Activated CD4-positive, alpha-beta T cell treated with anti-CD3 and anti-CD28 coated beads for 36 hours (primary cell): ENCODE results near the gene AXL. TPM values are rescaled to one million over a fixed set of nuclear protein-coding genes. Genes with fewer than 3 reads are reported as not detected.
"Not testable (repeated sequence)": the region's sequence is repeated elsewhere in the genome, so short reads cannot be mapped to it uniquely, and the experiment has no call there.

Source experiments
- ATAC-seq: fragments of 200-7000 bp; cut with Tn5 transposase; one replicate; pipeline ENCODE4 v1.10.0; 2021; ENCODE audit warnings: mild to moderate bottlenecking, moderate library complexity
- CTCF ChIA-PET: fragments of 350-600 bp; sonication (Branson Sonifier 250); formaldehyde crosslinking; loops from one replicate; lab custom pipeline; 2021; ENCODE audit warnings: antibody characterized with exemption; lab: Charles Lee
- POLR2A ChIA-PET: fragments of 350-600 bp; sonication (Branson Sonifier 250); formaldehyde crosslinking; loops from one replicate; lab custom pipeline; 2021; ENCODE audit warnings: antibody characterized with exemption, inconsistent platforms; lab: Charles Lee
- DNase-seq: peaks from one replicate; pipeline ENCODE4 v3.0.0-alpha.2; 2020
- H3K27ac Mint-ChIP-seq: one replicate; pipeline ENCODE4 v1.8.0; 2021; ENCODE audit warnings: mixed read lengths
- H3K27me3 Mint-ChIP-seq: one replicate; pipeline ENCODE4 v1.8.0; 2021; ENCODE audit warnings: mixed read lengths
- H3K36me3 Mint-ChIP-seq: one replicate; pipeline ENCODE4 v1.8.0; 2021; ENCODE audit warnings: low read depth, mixed read lengths
- H3K4me1 Mint-ChIP-seq: one replicate; pipeline ENCODE4 v1.8.0; 2021; ENCODE audit warnings: mixed read lengths
- H3K4me3 Mint-ChIP-seq: one replicate; pipeline ENCODE4 v1.8.0; 2021; ENCODE audit warnings: mild to moderate bottlenecking, moderate library complexity, mixed read lengths
- H3K9me3 Mint-ChIP-seq: one replicate; pipeline ENCODE4 v1.8.0; 2021; ENCODE audit warnings: low read depth, mixed read lengths
- intact Hi-C, 2 experiments: fragments of 100-400 bp; cut with DNase I in 1 of 2; cut with micrococcal nuclease in 1 of 2; formaldehyde crosslinking; loops; one replicate each; pipeline versions ENCODE4 v1.14.2 to v1.15.1; 2022 to 2024; cut with DNase I, micrococcal nuclease
- total RNA-seq, 2 experiments: library from RNA; stranded (reverse); gene quantifications; one replicate each; pipeline ENCODE4 v1.2.3, GENCODE V29; 2021

AXL gene
- total RNA-seq, 2 experiments from 2014 or later: 0.28 to 0.50 TPM

GRCh38 chr19:41226053-41226873 lies 7.2 kb downstream of the AXL start:
- H3K4me3 Mint-ChIP-seq: peak overlapping the region; percentile 74
- DNase-seq: peak; percentile 70
- peak; percentile 45 for ATAC-seq
- ChIA-PET POLR2A (interaction anchor here (0.6 to 1.7 kb wide), 3 partner anchors 37 to 633 kb away, joined by 3 to 35 read pairs (median 3); partner anchors contain the start of genes CCDC97 and HNRNPUL1), CTCF (interaction anchor here (0.7 to 1.6 kb wide), 4 partner anchors 33 to 82 kb away, joined by 3 to 6 read pairs (median 4); no protein-coding TSS in a partner anchor)
- H3K27me3 Mint-ChIP-seq: peaks cover 6% of the 10 kb centered on the region
- intact Hi-C loops: loop anchor here in 1 of 2 experiments (1.0 kb wide), 1 partner anchor 36 kb away; no protein-coding TSS in a partner anchor
- peaks cover 24% of the 10 kb centered on the region for H3K4me1 Mint-ChIP-seq
- H3K36me3 Mint-ChIP-seq: no peaks in the 10 kb centered on the region
- H3K27ac Mint-ChIP-seq: peak overlapping the region; percentile 91
- H3K9me3 Mint-ChIP-seq: no peaks in the 10 kb centered on the region

GRCh38 chr19:41226874-41227390 lies 7.9 kb downstream of the AXL start:
- peak; percentile 0 for ATAC-seq
- Mint-ChIP-seq H3K36me3 (no peaks in the 10 kb centered on the region), H3K4me1 (peaks cover 24% of the 10 kb centered on the region), H3K27ac (peak overlapping the region; percentile 91), H3K9me3 (no peaks in the 10 kb centered on the region), H3K27me3 (peaks cover 5% of the 10 kb centered on the region), H3K4me3 (peak overlapping the region; percentile 74)
- POLR2A ChIA-PET: interaction anchor here (0.6 to 1.7 kb wide), 2 partner anchors 36 to 633 kb away, joined by 3 to 35 read pairs; partner anchors contain the start of gene HNRNPUL1
- peak; percentile 17 for DNase-seq
- intact Hi-C loops: loop anchor here in 1 of 2 experiments (1.0 kb wide), 1 partner anchor 35 kb away; no protein-coding TSS in a partner anchor
- CTCF ChIA-PET: interaction anchor here (0.8 to 1.6 kb wide), 2 partner anchors 36 to 81 kb away, joined by 5 to 6 read pairs; no protein-coding TSS in a partner anchor

DNA sequence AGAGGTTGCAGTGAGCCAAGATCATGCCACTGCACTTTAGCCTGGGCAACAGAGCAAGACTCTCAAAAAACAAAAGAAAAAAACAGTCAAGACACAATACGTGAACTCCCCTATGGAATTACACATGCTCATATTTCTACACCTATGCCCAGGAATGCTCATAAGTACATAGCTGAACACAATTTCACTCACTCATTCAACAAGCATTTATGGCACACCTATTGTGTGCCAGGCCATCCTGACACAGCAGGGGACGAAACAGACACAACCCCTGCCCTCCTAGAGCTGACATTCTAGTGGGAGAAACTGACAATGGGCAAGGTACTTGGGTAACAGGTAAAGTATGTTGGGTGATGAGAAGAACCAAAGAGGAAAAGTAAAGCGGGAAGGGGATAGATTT lies 9.5 kb downstream of the AXL start:
- no peak overlapping the region for H3K27ac Mint-ChIP-seq
- H3K4me3 Mint-ChIP-seq: no peak overlapping the region
- ATAC-seq (no peak), DNase-seq (no peak)
- no peaks in the 10 kb centered on the region for H3K9me3 Mint-ChIP-seq
- peaks cover 2% of the 10 kb centered on the region for H3K27me3 Mint-ChIP-seq
- H3K4me1 Mint-ChIP-seq: peaks cover 24% of the 10 kb centered on the region
- ChIA-PET CTCF (interaction anchor here (0.6 to 1.0 kb wide), 3 partner anchors 34 to 1084 kb away, joined by 4 to 6 read pairs (median 4); no protein-coding TSS in a partner anchor), POLR2A (interaction anchor here (0.6 kb wide), 1 partner anchor 33 kb away, joined by 3 read pairs; no protein-coding TSS in a partner anchor)
- H3K36me3 Mint-ChIP-seq: no peaks in the 10 kb centered on the region
- intact Hi-C loops: no loop called here

DNA sequence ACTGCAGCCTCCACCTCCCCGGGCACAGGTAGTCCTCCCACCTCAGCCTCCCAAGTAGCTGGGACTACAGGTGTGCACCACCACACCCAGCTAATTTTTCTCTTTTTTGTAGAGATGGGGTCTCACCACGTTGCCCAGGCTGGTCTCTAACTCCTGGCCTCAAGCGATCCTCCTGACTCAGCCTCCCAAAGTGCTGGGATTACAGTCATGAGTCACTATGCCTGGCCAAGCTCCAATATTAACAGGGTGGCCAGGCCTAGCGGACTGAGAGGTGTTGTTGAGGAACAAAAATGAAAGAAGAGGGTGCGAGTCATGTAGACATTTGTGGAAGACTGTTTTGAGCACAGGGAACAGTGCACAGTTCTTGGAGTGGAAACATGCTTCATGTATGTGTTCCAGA lies 10.3 kb downstream of the AXL start:
- POLR2A ChIA-PET: interaction anchor here (0.6 kb wide), 1 partner anchor 37 kb away, joined by 3 read pairs; no protein-coding TSS in a partner anchor
- H3K4me3 Mint-ChIP-seq, intact Hi-C loops: not testable (repeated sequence)

GRCh38 chr19:41230067-41230857 lies 11.2 kb downstream of the AXL start:
- Mint-ChIP-seq H3K27me3 (peaks cover 2% of the 10 kb centered on the region), H3K4me1 (peaks cover 15% of the 10 kb centered on the region), H3K27ac (no peak overlapping the region), H3K36me3 (no peaks in the 10 kb centered on the region), H3K9me3 (no peaks in the 10 kb centered on the region), H3K4me3 (no peak overlapping the region)
- DNase-seq (no peak), ATAC-seq (no peak)
- ChIA-PET CTCF (interaction anchor here (0.7 kb wide), 1 partner anchor 32 kb away, joined by 3 read pairs; no protein-coding TSS in a partner anchor), POLR2A (no interaction called here)
- intact Hi-C loops: no loop called here

More for the DNA sequence above, 10.3 kb downstream of the AXL start:
- not testable (repeated sequence) for H3K36me3 Mint-ChIP-seq, H3K27ac Mint-ChIP-seq, H3K27me3 Mint-ChIP-seq, ATAC-seq, DNase-seq, H3K9me3 Mint-ChIP-seq
- peaks cover 18% of the 10 kb centered on the region for H3K4me1 Mint-ChIP-seq
- CTCF ChIA-PET: interaction anchor here (0.6 to 0.8 kb wide), 2 partner anchors 28 to 566 kb away, joined by 3 to 4 read pairs; no protein-coding TSS in a partner anchor

GRCh38 chr19:41232686-41233085 lies 13.7 kb downstream of the AXL start:
- CTCF ChIA-PET: interaction anchor here (1.0 to 1.6 kb wide), 2 partner anchors 12 to 26 kb away, joined by 3 to 4 read pairs; no protein-coding TSS in a partner anchor

DNA sequence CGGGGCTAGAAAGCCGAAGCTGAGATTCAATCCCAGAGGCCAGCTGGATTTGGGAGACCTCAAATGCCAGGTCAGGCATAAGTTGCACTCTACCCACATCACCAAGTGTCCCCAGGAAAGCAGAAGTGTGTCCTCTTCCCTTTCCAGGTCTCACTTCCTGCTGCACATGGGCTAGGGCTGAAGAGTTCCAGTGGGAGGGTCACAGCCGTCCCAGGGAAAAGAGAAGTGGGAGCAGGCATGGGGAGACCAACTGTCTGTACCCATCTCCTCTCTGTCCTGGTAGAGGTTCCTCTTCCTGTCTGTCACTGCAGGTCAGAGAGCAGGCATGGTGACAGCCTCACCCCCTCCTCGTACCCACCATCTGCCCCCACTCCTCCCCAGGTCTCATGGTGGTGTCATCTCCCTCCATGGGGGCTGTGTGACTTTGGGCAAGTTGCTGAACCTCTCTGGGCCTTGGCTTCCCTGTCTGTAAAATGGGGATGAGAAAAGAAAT lies 14.8 kb downstream of the AXL start:
- POLR2A ChIA-PET: interaction anchor here (0.7 kb wide), 1 partner anchor 587 kb away, joined by 9 read pairs; no protein-coding TSS in a partner anchor
- intact Hi-C loops: no loop called here

More at GRCh38 chr19:41232686-41233085, 13.7 kb downstream of the AXL start:
- no peak for ATAC-seq
- no peak for DNase-seq
- intact Hi-C loops: no loop called here
- no peaks in the 10 kb centered on the region for H3K36me3 Mint-ChIP-seq
- H3K27me3 Mint-ChIP-seq: peaks cover 2% of the 10 kb centered on the region
- H3K4me1 Mint-ChIP-seq: no peaks in the 10 kb centered on the region
- no peak overlapping the region for H3K4me3 Mint-ChIP-seq
- POLR2A ChIA-PET: no interaction called here
- H3K9me3 Mint-ChIP-seq: no peaks in the 10 kb centered on the region
- no peak overlapping the region for H3K27ac Mint-ChIP-seq

DNA sequence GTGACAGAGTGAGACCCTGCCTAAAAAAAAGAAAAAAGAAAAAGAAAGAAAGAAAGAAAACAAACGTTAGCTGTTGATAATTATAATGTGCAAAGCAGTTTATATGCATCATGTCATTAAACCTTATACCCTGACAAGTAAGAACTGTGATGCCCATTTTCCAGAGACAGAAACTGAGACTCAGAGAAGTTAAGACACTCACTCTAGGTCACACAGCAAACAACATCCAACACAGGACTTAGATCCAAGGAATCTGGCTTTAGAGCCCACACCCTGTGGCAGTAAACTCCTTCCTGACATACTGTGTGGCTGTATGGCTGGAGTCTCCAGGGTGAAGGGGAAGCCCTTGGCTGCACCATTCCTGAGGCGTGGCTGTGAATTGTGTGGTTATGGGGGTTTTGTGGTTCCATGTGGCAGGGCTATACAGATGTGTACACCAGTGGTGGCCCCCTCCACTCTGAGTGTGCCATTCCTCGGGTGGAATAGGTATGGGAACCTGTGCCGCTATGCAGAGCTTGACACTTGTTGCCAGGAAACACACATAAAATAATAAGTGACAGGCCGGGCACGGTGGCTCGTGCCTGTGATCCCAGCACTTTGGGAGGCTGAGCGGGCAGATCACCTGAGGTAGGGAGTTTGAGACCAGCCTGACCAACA lies 15.6 kb downstream of the AXL start:
- no peaks in the 10 kb centered on the region for H3K9me3 Mint-ChIP-seq
- no peaks in the 10 kb centered on the region for H3K4me1 Mint-ChIP-seq
- CTCF ChIA-PET: interaction anchor here (1.0 kb wide), 1 partner anchor 30 kb away, joined by 3 read pairs; no protein-coding TSS in a partner anchor
- ATAC-seq (no peak), DNase-seq (no peak)
- H3K27ac Mint-ChIP-seq: no peak overlapping the region
- H3K36me3 Mint-ChIP-seq: no peaks in the 10 kb centered on the region
- no peak overlapping the region for H3K4me3 Mint-ChIP-seq
- POLR2A ChIA-PET: no interaction called here
- intact Hi-C loops: loop anchor here in 1 of 2 experiments (5.0 kb wide), 1 partner anchor 732 kb away; no protein-coding TSS in a partner anchor
- no peaks in the 10 kb centered on the region for H3K27me3 Mint-ChIP-seq

More for the DNA sequence above, 14.8 kb downstream of the AXL start:
- Mint-ChIP-seq H3K36me3 (no peaks in the 10 kb centered on the region), H3K9me3 (no peaks in the 10 kb centered on the region), H3K27ac (no peak overlapping the region), H3K27me3 (no peaks in the 10 kb centered on the region), H3K4me1 (no peaks in the 10 kb centered on the region), H3K4me3 (no peak overlapping the region)
- CTCF ChIA-PET: interaction anchor here (1.6 kb wide), 1 partner anchor 13 kb away, joined by 4 read pairs; no protein-coding TSS in a partner anchor
- no peak for DNase-seq
- ATAC-seq: no peak

GRCh38 chr19:41235480-41235879 lies 16.5 kb downstream of the AXL start:
- ChIA-PET POLR2A (no interaction called here), CTCF (interaction anchor here (1.0 kb wide), 1 partner anchor 31 kb away, joined by 3 read pairs; no protein-coding TSS in a partner anchor)
- H3K9me3 Mint-ChIP-seq: no peaks in the 10 kb centered on the region
- no peak overlapping the region for H3K4me3 Mint-ChIP-seq
- H3K36me3 Mint-ChIP-seq: no peaks in the 10 kb centered on the region
- no peak overlapping the region for H3K27ac Mint-ChIP-seq
- ATAC-seq (no peak), DNase-seq (no peak)
- intact Hi-C loops: loop anchor here in 1 of 2 experiments (5.0 kb wide), 1 partner anchor 733 kb away; no protein-coding TSS in a partner anchor
- no peaks in the 10 kb centered on the region for H3K4me1 Mint-ChIP-seq
- no peaks in the 10 kb centered on the region for H3K27me3 Mint-ChIP-seq

- intact Hi-C loops: loop anchor here in 1 of 2 experiments (5.0 kb wide), 1 partner anchor 736 kb away; no protein-coding TSS in a partner anchor
- no peaks in the 10 kb centered on the region for H3K36me3 Mint-ChIP-seq
- CTCF ChIA-PET: no interaction called here
- H3K27ac Mint-ChIP-seq: no peak overlapping the region
- no peak for DNase-seq
- no peaks in the 10 kb centered on the region for H3K9me3 Mint-ChIP-seq
- H3K4me1 Mint-ChIP-seq: no peaks in the 10 kb centered on the region
- H3K4me3 Mint-ChIP-seq: no peak overlapping the region
- no peak for ATAC-seq
- H3K27me3 Mint-ChIP-seq: no peaks in the 10 kb centered on the region
- POLR2A ChIA-PET: no interaction called here
Observed at GRCh38 chr19:41238244-41238643, 19.2 kb downstream of the AXL start.
